SW 1271 (cell line): ENCODE results near the gene LAIR1.
A peak's percentile ranks its signal among the peaks of the same experiment; 100 is the strongest.
"Not testable (repeated sequence)": the region's sequence is repeated elsewhere in the genome, so short reads cannot be mapped to it uniquely, and the experiment has no call there.

ENCODE experiments used
- DNase-seq, 2 experiments: peaks; one replicate each; lab custom pipeline; 2025; lab: John Stamatoyannopoulos, UW

Gene LAIR1

GRCh38 chr19:54364775-54365257, at the start of gene LAIR1:
TSS of gene LAIR1 (minus strand) at chr19:54364931. CDS start at chr19:54364804, 127 bp downstream.
- no peak for DNase-seq

GRCh38 chr19:54414156-54414555, 49.4 kb upstream of the LAIR1 start:
- no peak for DNase-seq

- no peak for DNase-seq
Measured at GRCh38 chr19:54412877-54413276, 48.1 kb upstream of the LAIR1 start.

GRCh38 chr19:54411033-54411432, 46.3 kb upstream of the LAIR1 start:
- DNase-seq: no peak

GRCh38 chr19:54408456-54409026, 43.8 kb upstream of the LAIR1 start:
- no peak for DNase-seq

GRCh38 chr19:54407780-54408179, 43.0 kb upstream of the LAIR1 start:
- no peak for DNase-seq

GRCh38 chr19:54405628-54406027, 40.9 kb upstream of the LAIR1 start:
- no peak for DNase-seq

- no peak for DNase-seq
Measured at GRCh38 chr19:54403054-54403453, 38.3 kb upstream of the LAIR1 start.

- DNase-seq: no peak
Measured at GRCh38 chr19:54400913-54401312, 36.2 kb upstream of the LAIR1 start.

GRCh38 chr19:54399189-54399588, 34.5 kb upstream of the LAIR1 start:
- DNase-seq: no peak

GRCh38 chr19:54395685-54396084, 31.0 kb upstream of the LAIR1 start:
- DNase-seq: no peak

- no peak for DNase-seq
Measured at GRCh38 chr19:54393381-54393780, 28.6 kb upstream of the LAIR1 start.

GRCh38 chr19:54392105-54392504, 27.4 kb upstream of the LAIR1 start:
- DNase-seq: no peak

- DNase-seq: peak in 1 of 2 experiments; percentile 8
Measured at GRCh38 chr19:54391589-54392061, 26.9 kb upstream of the LAIR1 start.

GRCh38 chr19:54390942-54391577, 26.3 kb upstream of the LAIR1 start:
- peak in 1 of 2 experiments; percentile 42 for DNase-seq

GRCh38 chr19:54389553-54389952, 24.8 kb upstream of the LAIR1 start:
- no peak for DNase-seq

- no peak for DNase-seq
Measured at GRCh38 chr19:54388802-54389139, 24.0 kb upstream of the LAIR1 start.

GRCh38 chr19:54387991-54388801, 23.5 kb upstream of the LAIR1 start:
- DNase-seq: no peak

- no peak for DNase-seq
Measured at GRCh38 chr19:54383330-54383729, 18.6 kb upstream of the LAIR1 start.

GRCh38 chr19:54382041-54382440, 17.3 kb upstream of the LAIR1 start:
- not testable (repeated sequence) for DNase-seq

GRCh38 chr19:54380897-54381296, 16.2 kb upstream of the LAIR1 start:
- no peak for DNase-seq

GRCh38 chr19:54379187-54379678, 14.5 kb upstream of the LAIR1 start:
- DNase-seq: no peak
